ENCODE data around the gene SEMA3F.

DNA sequence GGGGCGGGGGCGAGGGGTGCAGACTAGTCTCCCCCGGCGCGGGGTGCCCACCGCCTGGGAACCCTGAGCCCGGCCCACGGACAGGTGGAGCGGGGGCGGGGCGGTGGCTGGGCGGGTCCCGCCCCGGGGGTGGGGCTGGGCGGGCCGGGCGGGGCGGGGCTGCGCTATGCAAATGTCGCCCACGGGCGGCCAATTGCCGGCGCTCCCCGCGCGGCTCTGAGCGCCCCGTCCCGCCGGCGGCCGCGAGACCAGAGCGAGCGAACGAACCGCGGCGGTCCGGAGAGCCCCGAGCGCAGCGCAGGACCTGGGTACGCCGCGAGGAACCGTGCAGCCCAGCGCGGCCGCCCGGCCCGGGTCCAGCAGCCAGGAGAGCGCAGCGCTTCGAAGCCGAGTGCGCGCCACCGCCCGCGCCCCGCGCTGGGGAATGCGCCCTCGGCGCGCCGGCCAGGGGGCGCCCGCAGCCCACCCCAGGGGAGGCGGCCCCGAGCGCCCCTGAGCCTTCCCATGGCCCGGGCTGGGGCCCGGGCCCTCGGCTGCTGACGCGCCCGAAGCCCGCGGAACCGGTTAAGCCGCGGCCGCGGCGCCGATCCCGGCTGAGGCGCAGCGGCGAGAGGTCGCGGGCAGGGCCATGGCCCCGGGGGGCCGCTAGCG lies at the start of gene SEMA3F:
- TF ChIP-seq CTCF (conservative IDR thresholded peaks at IDR 0.05 in 1 of 2, IDR thresholded peaks at IDR 0.05 in 1 of 2; ENCODE audit: extremely low read depth in 1 of 2, insufficient read depth in 1 of 2, low read depth in 1 of 2, low read length in 2 of 2) (no peak), EZH2 (IDR thresholded peaks at IDR 0.05; ENCODE audit: borderline replicate concordance, low read length) (no peak)

All from mammary epithelial cell (primary cell).